LNCaP clone FGC (cell line): ENCODE data around the gene KRTAP10-8.
"Not testable (repeated sequence)": the region's sequence is repeated elsewhere in the genome, so short reads cannot be mapped to it uniquely, and the experiment has no call there.

ENCODE experiments used
- DNase-seq: peaks from one replicate; pipeline ENCODE4 v3.0.0-alpha.2; 2011; ENCODE audit warnings: low read depth
- H3K4me3 ChIP-seq: 2 replicates; pipeline ENCODE4 v1.5.1; 2011; ENCODE audit warnings: mild to moderate bottlenecking, low read depth, low read length, control low read depth
- TF ChIP-seq, protein P1 (sequence below): IDR thresholded peaks from 2 replicates; pipeline ENCODE4 v1.5.1; 2012; ENCODE audit warnings: mild to moderate bottlenecking; ENCODE audit not compliant: control insufficient read depth, insufficient read depth; ENCODE audit errors: extremely low read depth

KRTAP10-8 gene

DNA sequence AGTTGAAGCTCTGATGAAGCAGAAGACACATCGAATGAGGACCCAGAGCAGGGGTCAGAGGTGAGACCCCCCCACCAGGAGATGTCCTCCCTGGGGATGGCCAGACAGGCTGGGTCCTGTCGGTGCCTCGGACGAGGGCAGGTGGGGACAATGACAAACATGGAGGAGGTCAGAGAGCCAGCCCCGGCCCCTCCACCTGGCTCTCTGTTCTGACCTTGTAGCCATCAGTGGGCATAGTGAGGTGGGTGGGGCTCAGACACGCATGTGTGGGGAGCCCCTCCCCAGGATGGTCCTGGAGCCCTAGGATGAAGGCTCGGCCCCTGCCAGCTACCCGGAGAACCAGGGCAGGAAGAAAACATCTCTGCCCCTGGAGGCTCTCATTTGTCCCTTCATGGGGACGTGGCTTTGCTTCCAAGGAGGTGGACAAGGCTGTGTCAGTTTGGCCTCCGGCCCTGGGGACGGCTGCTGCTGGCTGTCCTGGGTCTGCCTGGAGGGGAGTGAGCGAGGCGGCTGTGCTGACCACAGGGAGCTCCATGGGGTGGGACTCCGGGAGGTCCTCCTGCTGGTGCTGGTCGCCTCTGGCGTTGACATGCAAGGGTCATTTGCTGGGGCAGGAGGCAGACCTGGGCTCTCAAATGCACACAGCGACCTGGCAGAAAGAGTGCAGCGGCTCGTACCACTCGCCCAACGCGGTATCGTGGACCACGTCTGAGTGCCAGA is 22.1 kb upstream of the KRTAP10-8 start:
- TF ChIP-seq, protein P1, sequence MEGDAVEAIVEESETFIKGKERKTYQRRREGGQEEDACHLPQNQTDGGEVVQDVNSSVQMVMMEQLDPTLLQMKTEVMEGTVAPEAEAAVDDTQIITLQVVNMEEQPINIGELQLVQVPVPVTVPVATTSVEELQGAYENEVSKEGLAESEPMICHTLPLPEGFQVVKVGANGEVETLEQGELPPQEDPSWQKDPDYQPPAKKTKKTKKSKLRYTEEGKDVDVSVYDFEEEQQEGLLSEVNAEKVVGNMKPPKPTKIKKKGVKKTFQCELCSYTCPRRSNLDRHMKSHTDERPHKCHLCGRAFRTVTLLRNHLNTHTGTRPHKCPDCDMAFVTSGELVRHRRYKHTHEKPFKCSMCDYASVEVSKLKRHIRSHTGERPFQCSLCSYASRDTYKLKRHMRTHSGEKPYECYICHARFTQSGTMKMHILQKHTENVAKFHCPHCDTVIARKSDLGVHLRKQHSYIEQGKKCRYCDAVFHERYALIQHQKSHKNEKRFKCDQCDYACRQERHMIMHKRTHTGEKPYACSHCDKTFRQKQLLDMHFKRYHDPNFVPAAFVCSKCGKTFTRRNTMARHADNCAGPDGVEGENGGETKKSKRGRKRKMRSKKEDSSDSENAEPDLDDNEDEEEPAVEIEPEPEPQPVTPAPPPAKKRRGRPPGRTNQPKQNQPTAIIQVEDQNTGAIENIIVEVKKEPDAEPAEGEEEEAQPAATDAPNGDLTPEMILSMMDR = no peak
- DNase-seq = no peak

DNA sequence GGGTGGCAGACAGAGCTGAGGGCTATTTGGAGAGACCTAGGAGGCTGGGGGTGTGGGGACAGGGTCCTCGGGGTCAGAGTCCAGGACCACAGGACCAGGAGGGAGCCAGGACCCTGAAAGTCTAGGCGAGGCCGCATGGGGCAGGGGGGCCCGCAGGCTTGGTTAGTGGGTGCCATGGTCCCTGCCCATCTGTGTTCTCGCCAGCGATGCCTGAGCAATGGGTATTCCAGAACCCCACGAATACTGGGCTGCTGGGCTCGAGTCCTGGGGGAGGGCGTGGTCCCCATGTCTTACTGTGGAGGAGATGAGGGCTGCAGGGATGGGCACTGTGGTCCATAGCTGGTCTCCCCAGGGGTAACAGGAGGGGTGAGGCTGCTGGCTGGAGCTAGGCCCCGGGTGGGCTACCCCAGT is 21.6 kb upstream of the KRTAP10-8 start:
- TF ChIP-seq, protein P1 = no peak
- no peak for DNase-seq
- no peak overlapping the region for H3K4me3 ChIP-seq

More for the DNA sequence above, 22.1 kb upstream of the KRTAP10-8 start:
- H3K4me3 ChIP-seq = no peak overlapping the region

- not testable (repeated sequence) for DNase-seq, H3K4me3 ChIP-seq
Observed at GRCh38 chr21:44590897-44591800, 20.7 kb upstream of the KRTAP10-8 start.

GRCh38 chr21:44591801-44592130 is 20.1 kb upstream of the KRTAP10-8 start:
- DNase-seq, H3K4me3 ChIP-seq: not testable (repeated sequence)

- no peak within 1 kb of the TSS for H3K4me3 ChIP-seq
- DNase-seq = no peak
- TF ChIP-seq, protein P1 = no peak
Observed at GRCh38 chr21:44592446-44593311, 19.2 kb upstream of the KRTAP10-8 start, which contains the start of gene KRTAP10-6. Gene KRTAP10-6, minus strand, starts transcription at chr21:44592505. Its CDS starts 21 bp downstream, at chr21:44592484.

DNA sequence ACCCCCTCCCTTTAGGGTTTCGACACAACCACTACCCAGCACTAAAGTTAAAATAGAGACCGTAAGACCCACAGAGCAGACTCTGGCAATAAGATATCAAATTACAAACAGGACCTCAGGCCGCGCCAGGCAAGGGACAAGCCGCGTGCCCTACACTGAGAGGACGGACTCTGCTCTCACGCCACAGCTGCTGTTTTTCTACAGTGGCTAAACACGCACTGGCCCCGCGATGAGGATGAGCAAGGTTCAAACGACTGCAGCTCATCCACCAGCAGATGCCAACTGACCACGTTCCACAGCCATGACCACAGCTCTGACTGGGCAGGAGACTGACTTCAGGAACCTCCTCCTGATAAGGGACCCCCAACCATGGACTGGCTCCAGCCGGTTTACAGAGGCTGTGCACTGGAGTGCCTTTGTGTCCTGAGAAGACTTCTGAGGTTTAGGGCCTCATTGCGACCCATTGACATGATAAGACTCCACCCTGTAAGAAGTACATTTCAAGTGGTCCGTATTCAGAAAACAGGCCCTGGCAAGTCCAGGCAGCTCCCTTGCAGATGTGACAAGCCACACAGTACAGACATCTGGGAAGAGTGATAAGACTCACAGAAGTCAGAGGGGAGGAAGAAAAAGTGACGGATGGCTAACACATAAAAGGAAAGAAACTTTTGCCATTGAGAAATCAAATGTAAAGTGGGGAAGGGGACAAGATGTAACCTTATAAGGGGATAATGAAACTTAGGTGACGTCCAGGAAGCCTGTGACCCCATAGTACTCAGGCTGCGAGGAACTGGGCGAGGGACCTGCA is 18.1 kb upstream of the KRTAP10-8 start:
- DNase-seq = no peak
- H3K4me3 ChIP-seq = no peak overlapping the region
- TF ChIP-seq, protein P1 = no peak

GRCh38 chr21:44594406-44594916 is 17.4 kb upstream of the KRTAP10-8 start:
- TF ChIP-seq, protein P1 = no peak
- no peak overlapping the region for H3K4me3 ChIP-seq
- no peak for DNase-seq
